Panc1 (cell line): ENCODE results near the gene AFG1L. TPM values are rescaled to one million over a fixed set of nuclear protein-coding genes. Genes with fewer than 3 reads are reported as not detected.

ENCODE experiments used
- ATAC-seq: fragments of 200-7000 bp; cut with Tn5 transposase; 2 replicates; pipeline ENCODE4 v1.9.1; 2020; ENCODE audit warnings: mild to moderate bottlenecking, moderate library complexity
- BruUV-seq: library from RNA; stranded (reverse); fragments of 400-500 nt; replicated peaks from 2 replicates; lab custom pipeline; 2021; lab: Mats Ljungman, UMichigan
- CTCF ChIA-PET: fragments of 300-600 bp; sonication (Branson Sonifier 250); formaldehyde crosslinking; loops from one replicate; lab custom pipeline; 2022; ENCODE audit warnings: antibody characterized with exemption; lab: Charles Lee
- POLR2A ChIA-PET: fragments of 300-600 bp; sonication (Branson Sonifier 250); formaldehyde crosslinking; loops from one replicate; lab custom pipeline; 2022; ENCODE audit warnings: antibody characterized with exemption; lab: Charles Lee
- DNase-seq: peaks from one replicate; pipeline ENCODE4 v3.0.0-alpha.2; 2010; ENCODE audit warnings: low read depth, low spot score
- H3K27ac ChIP-seq: 2 replicates; pipeline ENCODE4 v1.5.1; 2011; ENCODE audit warnings: mild to moderate bottlenecking, low read length, inconsistent platforms
- H3K27me3 ChIP-seq: fragments of 200-500 bp; sonication (Bioruptor generic); 2 replicates; pipeline ENCODE4 v1.6.0; 2014; ENCODE audit warnings: low read length, inconsistent platforms; ENCODE audit not compliant: control insufficient read depth, insufficient read depth
- H3K36me3 ChIP-seq: fragments of 200-500 bp; sonication (Bioruptor generic); 2 replicates; pipeline ENCODE4 v1.5.1; 2014; ENCODE audit warnings: inconsistent platforms, mild to moderate bottlenecking, low read length, moderate library complexity; ENCODE audit not compliant: control insufficient read depth, insufficient read depth
- H3K4me1 ChIP-seq: 2 replicates; pipeline ENCODE4 v1.5.1; 2011; ENCODE audit warnings: inconsistent platforms, mild to moderate bottlenecking, low read length, moderate library complexity; ENCODE audit not compliant: control insufficient read depth, insufficient read depth
- H3K4me3 ChIP-seq, 2 experiments: 2 replicates each; pipeline ENCODE4 v1.5.1; 2011 to 2012; ENCODE audit warnings: low read depth in 2 of 2, low read length in 2 of 2, mild to moderate bottlenecking in 2 of 2, inconsistent platforms in 1 of 2, moderate library complexity in 1 of 2
- H3K9me3 ChIP-seq: fragments of 200-500 bp; sonication (Bioruptor generic); 2 replicates; pipeline ENCODE4 v1.5.1; 2014; ENCODE audit warnings: low read depth, mild to moderate bottlenecking, inconsistent platforms, low read length, moderate library complexity; ENCODE audit not compliant: control insufficient read depth, insufficient read depth
- POLR2AphosphoS5 ChIP-seq: IDR thresholded peaks from 2 replicates; pipeline ENCODE4 v1.6.1; 2012; ENCODE audit warnings: mild to moderate bottlenecking, low read depth, low read length, moderate library complexity
- SIN3A ChIP-seq: IDR thresholded peaks from 2 replicates; pipeline ENCODE4 v1.6.1; 2012; ENCODE audit warnings: low read depth, mild to moderate bottlenecking, low read length, moderate library complexity, borderline replicate concordance; ENCODE audit not compliant: insufficient read depth
- TCF7L2 ChIP-seq: IDR thresholded peaks from 2 replicates; pipeline ENCODE4 v1.6.1; 2011; ENCODE audit warnings: mild to moderate bottlenecking, low read depth, low read length, inconsistent platforms
- in situ Hi-C: cut with HindIII; loops from 2 replicates; pipeline ENCODE4 v1.10.0; 2016; ENCODE audit warnings: low sequenced_read_pairs, low pct_unique_long_range_greater_than_20kb
- intact Hi-C: fragments of 100-400 bp; cut with micrococcal nuclease; formaldehyde crosslinking; loops from one replicate; pipeline ENCODE4 v1.10.0; 2022; ENCODE audit not compliant: unreplicated experiment
- total RNA-seq: library from RNA; stranded (reverse); gene quantifications from one replicate; pipeline ENCODE4 v1.2.1, GENCODE V29; 2021; ENCODE audit not compliant: unreplicated experiment
- TF ChIP-seq, protein P1 (sequence below), 2 experiments: IDR thresholded peaks; 2 replicates each; pipeline ENCODE4 v1.6.1; 2011 to 2012; ENCODE audit warnings: low read depth in 2 of 2, control low read depth in 1 of 2, low read length in 1 of 2, mild to moderate bottlenecking in 1 of 2, moderate library complexity in 1 of 2; ENCODE audit not compliant: insufficient read depth in 1 of 2
- TF ChIP-seq, protein P2 (sequence below): fragments of 450-650 bp; IDR thresholded peaks from 2 replicates; pipeline ENCODE4 v1.5.1; 2017; ENCODE audit warnings: mild to moderate bottlenecking

AFG1L gene
- total RNA-seq, 1 experiment from 2014 or later: 12.4 TPM

DNA sequence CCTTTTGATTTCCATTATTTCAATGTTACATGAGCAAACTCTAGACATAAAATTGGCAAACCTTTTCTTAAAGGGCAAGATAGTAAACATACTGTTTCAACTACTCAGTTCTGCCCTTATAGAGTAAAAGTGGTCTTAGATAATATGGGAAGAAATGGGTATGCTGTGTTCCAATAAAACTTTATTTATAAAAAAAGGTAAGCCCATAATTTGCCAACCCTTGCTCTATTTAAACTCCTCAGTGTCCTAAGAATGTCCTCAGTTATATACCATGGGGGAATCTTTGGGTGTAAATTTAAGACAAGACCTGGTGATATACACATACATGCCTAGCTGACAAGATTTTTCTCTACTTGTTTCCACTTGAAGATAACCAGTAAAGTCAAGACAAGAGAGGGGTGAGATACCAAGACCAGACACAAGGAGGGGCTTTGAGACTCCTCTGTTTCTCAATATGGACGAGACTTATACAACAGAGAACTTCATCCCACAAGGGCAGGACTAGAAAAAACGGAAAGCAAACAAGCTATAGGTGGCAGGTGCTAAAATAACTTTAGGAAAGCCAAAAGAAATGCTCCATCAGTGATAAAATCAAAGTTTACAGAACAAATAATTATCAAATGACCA, 44.5 kb upstream of the AFG1L start:
- no peak for DNase-seq
- no peaks in the 10 kb centered on the region for H3K4me1 ChIP-seq
- H3K36me3 ChIP-seq: no peaks in the 10 kb centered on the region
- TF ChIP-seq SIN3A: no peak
- TF ChIP-seq POLR2AphosphoS5: no peak
- TF ChIP-seq, protein P1, sequence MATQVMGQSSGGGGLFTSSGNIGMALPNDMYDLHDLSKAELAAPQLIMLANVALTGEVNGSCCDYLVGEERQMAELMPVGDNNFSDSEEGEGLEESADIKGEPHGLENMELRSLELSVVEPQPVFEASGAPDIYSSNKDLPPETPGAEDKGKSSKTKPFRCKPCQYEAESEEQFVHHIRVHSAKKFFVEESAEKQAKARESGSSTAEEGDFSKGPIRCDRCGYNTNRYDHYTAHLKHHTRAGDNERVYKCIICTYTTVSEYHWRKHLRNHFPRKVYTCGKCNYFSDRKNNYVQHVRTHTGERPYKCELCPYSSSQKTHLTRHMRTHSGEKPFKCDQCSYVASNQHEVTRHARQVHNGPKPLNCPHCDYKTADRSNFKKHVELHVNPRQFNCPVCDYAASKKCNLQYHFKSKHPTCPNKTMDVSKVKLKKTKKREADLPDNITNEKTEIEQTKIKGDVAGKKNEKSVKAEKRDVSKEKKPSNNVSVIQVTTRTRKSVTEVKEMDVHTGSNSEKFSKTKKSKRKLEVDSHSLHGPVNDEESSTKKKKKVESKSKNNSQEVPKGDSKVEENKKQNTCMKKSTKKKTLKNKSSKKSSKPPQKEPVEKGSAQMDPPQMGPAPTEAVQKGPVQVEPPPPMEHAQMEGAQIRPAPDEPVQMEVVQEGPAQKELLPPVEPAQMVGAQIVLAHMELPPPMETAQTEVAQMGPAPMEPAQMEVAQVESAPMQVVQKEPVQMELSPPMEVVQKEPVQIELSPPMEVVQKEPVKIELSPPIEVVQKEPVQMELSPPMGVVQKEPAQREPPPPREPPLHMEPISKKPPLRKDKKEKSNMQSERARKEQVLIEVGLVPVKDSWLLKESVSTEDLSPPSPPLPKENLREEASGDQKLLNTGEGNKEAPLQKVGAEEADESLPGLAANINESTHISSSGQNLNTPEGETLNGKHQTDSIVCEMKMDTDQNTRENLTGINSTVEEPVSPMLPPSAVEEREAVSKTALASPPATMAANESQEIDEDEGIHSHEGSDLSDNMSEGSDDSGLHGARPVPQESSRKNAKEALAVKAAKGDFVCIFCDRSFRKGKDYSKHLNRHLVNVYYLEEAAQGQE (IDR thresholded peaks at IDR 0.05; ENCODE audit: insufficient read depth in 1 of 2, low read depth in 2 of 2, low read length in 1 of 2): no peak
- TF ChIP-seq TCF7L2: no peak
- TF ChIP-seq, protein P2, sequence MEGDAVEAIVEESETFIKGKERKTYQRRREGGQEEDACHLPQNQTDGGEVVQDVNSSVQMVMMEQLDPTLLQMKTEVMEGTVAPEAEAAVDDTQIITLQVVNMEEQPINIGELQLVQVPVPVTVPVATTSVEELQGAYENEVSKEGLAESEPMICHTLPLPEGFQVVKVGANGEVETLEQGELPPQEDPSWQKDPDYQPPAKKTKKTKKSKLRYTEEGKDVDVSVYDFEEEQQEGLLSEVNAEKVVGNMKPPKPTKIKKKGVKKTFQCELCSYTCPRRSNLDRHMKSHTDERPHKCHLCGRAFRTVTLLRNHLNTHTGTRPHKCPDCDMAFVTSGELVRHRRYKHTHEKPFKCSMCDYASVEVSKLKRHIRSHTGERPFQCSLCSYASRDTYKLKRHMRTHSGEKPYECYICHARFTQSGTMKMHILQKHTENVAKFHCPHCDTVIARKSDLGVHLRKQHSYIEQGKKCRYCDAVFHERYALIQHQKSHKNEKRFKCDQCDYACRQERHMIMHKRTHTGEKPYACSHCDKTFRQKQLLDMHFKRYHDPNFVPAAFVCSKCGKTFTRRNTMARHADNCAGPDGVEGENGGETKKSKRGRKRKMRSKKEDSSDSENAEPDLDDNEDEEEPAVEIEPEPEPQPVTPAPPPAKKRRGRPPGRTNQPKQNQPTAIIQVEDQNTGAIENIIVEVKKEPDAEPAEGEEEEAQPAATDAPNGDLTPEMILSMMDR: no peak
- no TSS peak for BruUV-seq
- no peak overlapping the region for H3K27ac ChIP-seq
- H3K9me3 ChIP-seq: no peaks in the 10 kb centered on the region
- intact Hi-C loops (no loop called here), in situ Hi-C loops (no loop called here)
- no peak overlapping the region for H3K4me3 ChIP-seq
- H3K27me3 ChIP-seq: no peaks in the 10 kb centered on the region
- no peak for ATAC-seq
- POLR2A ChIA-PET: no interaction called here
- CTCF ChIA-PET: no interaction called here

DNA sequence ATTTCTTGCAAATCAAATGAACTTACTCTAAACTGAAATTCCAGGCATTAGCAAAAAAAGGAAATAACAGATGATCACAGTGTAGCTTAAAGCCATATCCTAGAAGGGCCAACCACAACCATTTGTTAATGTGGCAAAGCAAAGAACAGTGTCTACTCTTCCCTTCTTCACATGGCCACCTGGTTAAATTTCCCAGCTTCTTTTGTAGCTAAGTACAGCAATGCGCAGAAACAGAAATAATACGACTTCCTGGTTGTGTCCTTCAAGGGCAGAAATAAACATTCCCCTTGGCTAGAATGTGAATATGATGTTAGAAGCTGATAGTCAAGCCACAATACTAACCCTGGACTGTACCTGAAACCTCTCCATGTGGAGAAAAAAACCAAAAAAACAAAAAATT, 43.6 kb upstream of the AFG1L start:
- H3K36me3 ChIP-seq: peaks cover 2% of the 10 kb centered on the region; the same call in 1 of the 2 replicates
- intact Hi-C loops: no loop called here
- DNase-seq (no peak), ATAC-seq (no peak)
- TF ChIP-seq POLR2AphosphoS5 (no peak), TCF7L2 (no peak), SIN3A (no peak)
- TF ChIP-seq, protein P1 (IDR thresholded peaks at IDR 0.05; ENCODE audit: insufficient read depth in 1 of 2, low read depth in 2 of 2, low read length in 1 of 2): no peak
- TF ChIP-seq, protein P2: no peak
- H3K4me1 ChIP-seq: no peaks in the 10 kb centered on the region
- in situ Hi-C loops: no loop called here
- no peaks in the 10 kb centered on the region for H3K9me3 ChIP-seq
- H3K4me3 ChIP-seq: no peak overlapping the region
- ChIA-PET POLR2A (no interaction called here), CTCF (interaction anchor here (0.5 kb wide), 1 partner anchor 15 kb away, joined by 6 read pairs; no protein-coding TSS in a partner anchor)
- H3K27ac ChIP-seq: no peak overlapping the region
- H3K27me3 ChIP-seq: no peaks in the 10 kb centered on the region
- BruUV-seq: no TSS peak
